Adipocyte (in vitro differentiated cells): Measurements from ENCODE around the gene CD101.
A peak's percentile ranks its signal among the peaks of the same experiment; 100 is the strongest.

Experiments used
- DNase-seq: peaks from one replicate; pipeline ENCODE4 v3.0.0-alpha.2; 2015; ENCODE audit warnings: low read depth
- H3K27me3 ChIP-seq: replicated peaks from 2 replicates; pipeline ENCODE4 v1.7.0; 2013; ENCODE audit warnings: mild to moderate bottlenecking, low read length, moderate library complexity; ENCODE audit not compliant: control insufficient read depth, insufficient read depth
- H3K36me3 ChIP-seq: 2 replicates; pipeline ENCODE4 v1.7.0; 2013; ENCODE audit warnings: low read length, mild to moderate bottlenecking, moderate library complexity; ENCODE audit not compliant: control insufficient read depth, insufficient read depth, severe bottlenecking
- H3K4me1 ChIP-seq: 2 replicates; pipeline ENCODE4 v1.7.0; 2013; ENCODE audit warnings: mild to moderate bottlenecking, low read length, moderate library complexity; ENCODE audit not compliant: control insufficient read depth, insufficient read depth
- H3K4me3 ChIP-seq: 2 replicates; pipeline ENCODE4 v1.7.0; 2013; ENCODE audit warnings: mild to moderate bottlenecking, low read length, moderate library complexity
- H3K9ac ChIP-seq: 2 replicates; pipeline ENCODE4 v1.7.0; 2013; ENCODE audit warnings: mild to moderate bottlenecking, low read length, moderate library complexity
- H3K9me3 ChIP-seq: 2 replicates; pipeline ENCODE4 v1.7.0; 2013; ENCODE audit warnings: mild to moderate bottlenecking, low read length, moderate library complexity; ENCODE audit not compliant: control insufficient read depth

Gene CD101, protein sequence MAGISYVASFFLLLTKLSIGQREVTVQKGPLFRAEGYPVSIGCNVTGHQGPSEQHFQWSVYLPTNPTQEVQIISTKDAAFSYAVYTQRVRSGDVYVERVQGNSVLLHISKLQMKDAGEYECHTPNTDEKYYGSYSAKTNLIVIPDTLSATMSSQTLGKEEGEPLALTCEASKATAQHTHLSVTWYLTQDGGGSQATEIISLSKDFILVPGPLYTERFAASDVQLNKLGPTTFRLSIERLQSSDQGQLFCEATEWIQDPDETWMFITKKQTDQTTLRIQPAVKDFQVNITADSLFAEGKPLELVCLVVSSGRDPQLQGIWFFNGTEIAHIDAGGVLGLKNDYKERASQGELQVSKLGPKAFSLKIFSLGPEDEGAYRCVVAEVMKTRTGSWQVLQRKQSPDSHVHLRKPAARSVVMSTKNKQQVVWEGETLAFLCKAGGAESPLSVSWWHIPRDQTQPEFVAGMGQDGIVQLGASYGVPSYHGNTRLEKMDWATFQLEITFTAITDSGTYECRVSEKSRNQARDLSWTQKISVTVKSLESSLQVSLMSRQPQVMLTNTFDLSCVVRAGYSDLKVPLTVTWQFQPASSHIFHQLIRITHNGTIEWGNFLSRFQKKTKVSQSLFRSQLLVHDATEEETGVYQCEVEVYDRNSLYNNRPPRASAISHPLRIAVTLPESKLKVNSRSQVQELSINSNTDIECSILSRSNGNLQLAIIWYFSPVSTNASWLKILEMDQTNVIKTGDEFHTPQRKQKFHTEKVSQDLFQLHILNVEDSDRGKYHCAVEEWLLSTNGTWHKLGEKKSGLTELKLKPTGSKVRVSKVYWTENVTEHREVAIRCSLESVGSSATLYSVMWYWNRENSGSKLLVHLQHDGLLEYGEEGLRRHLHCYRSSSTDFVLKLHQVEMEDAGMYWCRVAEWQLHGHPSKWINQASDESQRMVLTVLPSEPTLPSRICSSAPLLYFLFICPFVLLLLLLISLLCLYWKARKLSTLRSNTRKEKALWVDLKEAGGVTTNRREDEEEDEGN

DNA sequence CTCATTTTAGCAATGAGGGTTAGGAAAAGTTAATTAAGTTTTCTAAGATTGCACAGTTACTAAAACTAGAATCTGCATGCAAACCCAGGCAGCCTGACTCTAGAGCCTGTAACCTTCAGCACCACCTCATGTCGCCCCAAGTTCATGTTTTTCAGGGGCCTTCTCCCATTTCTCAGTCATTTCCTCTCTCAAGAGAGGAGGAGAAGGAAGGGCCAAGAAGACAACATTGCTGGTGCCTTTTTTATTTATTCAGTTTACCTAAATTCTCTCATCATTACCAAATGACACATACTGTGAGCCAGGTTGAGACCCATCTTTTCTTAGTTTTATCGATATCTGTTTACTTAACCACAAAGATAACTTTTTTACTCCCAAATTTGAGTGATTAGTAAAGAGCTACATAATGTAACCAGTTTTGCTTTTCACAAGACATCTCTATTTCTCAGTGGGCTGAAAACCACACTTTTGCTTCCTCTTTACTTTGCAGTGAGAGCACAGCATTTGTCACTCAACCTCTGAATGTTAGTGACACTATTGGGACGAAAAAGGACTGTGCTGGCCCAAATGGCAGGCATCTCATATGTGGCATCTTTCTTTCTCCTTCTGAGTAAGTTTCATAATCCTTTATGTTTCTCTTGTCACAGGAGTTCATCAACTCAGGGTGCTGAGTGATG, at the start of gene CD101:
Gene CD101 (plus strand): TSS at position 507 of the 674 bp plus-strand sequence. CDS start 58 bp downstream, at position 565.
- Histone ChIP-seq H3K36me3 (no peaks in the 10 kb centered on the region), H3K27me3 (no peaks in the 10 kb centered on the region), H3K9ac (no peak within 1 kb of the TSS), H3K9me3 (no peaks in the 10 kb centered on the region), H3K4me1 (peaks cover 13% of the 10 kb centered on the region), H3K4me3 (no peak within 1 kb of the TSS)
- no peak for DNase-seq

DNA sequence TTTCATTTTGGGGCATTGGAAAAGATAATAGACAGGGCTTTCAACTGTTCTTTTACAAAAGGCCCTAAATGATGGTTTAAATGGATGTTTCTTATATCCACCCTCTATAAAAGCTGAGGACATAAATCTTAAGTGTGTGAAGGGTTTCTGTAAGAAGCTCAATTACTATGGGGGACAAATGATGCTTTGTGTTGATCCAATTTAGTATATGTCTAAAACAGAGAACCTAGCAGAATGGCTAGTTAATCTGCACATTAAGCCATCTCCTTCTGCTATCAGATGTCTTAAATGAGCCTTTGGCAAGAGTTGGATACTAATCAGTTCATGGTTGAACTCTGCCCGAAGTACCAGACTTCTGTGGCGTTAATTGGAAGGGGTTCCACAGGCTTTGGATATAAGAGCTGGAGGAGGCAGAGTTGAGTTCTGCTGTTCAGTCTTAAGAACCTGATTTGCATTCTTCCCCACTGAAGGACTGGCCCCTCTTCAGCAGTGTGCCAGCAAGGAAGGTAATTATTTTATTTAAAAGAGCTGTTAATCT, 48.8 kb upstream of the CD101 start:
- Histone ChIP-seq H3K9me3 (no peaks in the 10 kb centered on the region), H3K36me3 (no peaks in the 10 kb centered on the region), H3K27me3 (no peaks in the 10 kb centered on the region), H3K4me3 (no peak overlapping the region), H3K4me1 (peaks cover 24% of the 10 kb centered on the region), H3K9ac (no peak overlapping the region)
- no peak for DNase-seq

DNA sequence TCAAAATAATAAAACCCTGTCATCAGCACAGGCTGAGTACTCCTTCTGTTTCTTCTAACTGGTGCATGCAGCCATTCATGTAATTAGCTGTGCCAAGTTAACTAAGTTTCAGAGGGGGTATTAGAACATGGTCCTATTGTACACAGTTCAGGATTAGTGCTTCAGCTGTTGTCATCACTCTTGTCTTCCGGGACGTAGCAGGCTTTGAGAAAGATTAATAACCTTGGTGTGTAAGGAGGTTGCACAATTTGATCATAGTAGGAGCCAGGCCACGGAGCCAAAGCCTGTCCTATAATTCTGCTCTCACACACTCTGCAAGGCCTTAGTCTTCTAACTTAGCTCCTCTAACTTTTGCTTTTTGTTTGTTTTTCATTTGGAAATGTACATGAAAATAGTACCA, 47.1 kb upstream of the CD101 start:
- no peaks in the 10 kb centered on the region for H3K36me3 ChIP-seq
- peak overlapping the region; percentile 28 for H3K9ac ChIP-seq
- DNase-seq = no peak
- no peak overlapping the region for H3K4me3 ChIP-seq
- no peaks in the 10 kb centered on the region for H3K9me3 ChIP-seq
- H3K4me1 ChIP-seq = peaks cover 24% of the 10 kb centered on the region
- H3K27me3 ChIP-seq = no peaks in the 10 kb centered on the region

DNA sequence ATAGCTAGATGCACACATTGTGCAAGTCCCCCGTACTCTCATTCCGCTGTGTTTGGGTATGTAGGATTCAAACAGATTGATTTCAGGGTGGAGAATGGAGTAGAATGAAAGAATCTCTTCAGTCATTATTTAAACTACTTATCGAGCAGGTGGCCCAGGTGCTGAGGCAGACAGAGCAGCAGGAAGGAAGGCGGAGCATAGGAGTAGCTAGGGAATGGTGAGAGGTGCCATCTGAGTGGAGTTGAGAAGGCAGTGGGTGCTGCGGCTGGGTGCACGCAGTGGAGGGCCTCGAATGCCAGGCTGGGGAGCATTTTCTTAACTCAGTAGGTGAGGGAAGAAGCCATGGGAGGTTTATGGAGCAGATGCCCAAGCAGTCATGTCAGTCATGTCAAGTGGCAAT, 45.2 kb upstream of the CD101 start:
- H3K9me3 ChIP-seq = no peaks in the 10 kb centered on the region
- no peak overlapping the region for H3K9ac ChIP-seq
- peaks cover 2% of the 10 kb centered on the region for H3K36me3 ChIP-seq
- peaks cover 11% of the 10 kb centered on the region for H3K4me1 ChIP-seq
- no peak for DNase-seq
- no peak overlapping the region for H3K4me3 ChIP-seq
- no peaks in the 10 kb centered on the region for H3K27me3 ChIP-seq

DNA sequence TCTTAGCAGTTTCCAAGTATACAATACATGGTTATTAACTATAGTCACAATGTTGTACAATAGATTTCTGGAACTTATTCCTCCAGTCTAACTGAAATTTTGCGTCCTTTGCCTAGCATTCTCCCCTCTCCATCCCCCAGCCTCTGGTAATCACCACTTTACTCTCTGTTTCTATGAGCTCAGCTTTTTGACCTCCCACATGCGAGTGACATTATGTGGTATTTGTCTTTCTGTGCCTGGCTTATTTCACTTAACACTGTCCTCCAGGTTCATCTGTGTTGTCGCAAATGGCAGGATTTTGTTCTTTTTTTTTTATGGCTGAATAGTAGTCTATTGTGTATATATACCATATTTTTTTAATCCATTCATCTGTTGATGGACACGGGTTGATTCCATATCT, 43.9 kb upstream of the CD101 start:
- peaks cover 7% of the 10 kb centered on the region for H3K4me1 ChIP-seq
- no peak overlapping the region for H3K9ac ChIP-seq
- H3K9me3 ChIP-seq = no peaks in the 10 kb centered on the region

DNA sequence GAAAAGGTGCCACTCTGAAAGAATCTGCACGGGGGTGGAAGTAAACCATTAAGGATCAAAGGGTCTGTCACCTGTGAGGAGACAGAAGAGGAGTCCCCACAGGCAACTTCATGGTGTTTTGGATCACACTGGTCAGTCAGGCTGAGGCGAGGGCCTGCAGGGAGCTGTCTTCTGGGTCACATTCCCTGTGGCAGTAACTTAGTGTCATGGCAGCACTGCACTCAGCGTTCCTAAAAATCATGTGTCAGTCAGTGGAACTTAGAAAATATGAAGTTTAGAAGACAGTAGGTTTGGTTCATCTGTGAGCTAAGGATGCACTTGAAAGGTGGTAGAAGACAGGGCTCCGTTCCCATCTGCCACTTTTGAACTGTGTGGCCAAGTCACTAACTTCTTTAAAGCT, 43.5 kb upstream of the CD101 start:
- H3K36me3 ChIP-seq = peaks cover 7% of the 10 kb centered on the region
- H3K4me1 ChIP-seq = peaks cover 7% of the 10 kb centered on the region
- H3K9ac ChIP-seq = no peak overlapping the region
- H3K9me3 ChIP-seq = no peaks in the 10 kb centered on the region
- H3K27me3 ChIP-seq = no peaks in the 10 kb centered on the region
- no peak for DNase-seq
- no peak overlapping the region for H3K4me3 ChIP-seq

More for the DNA sequence above, 43.9 kb upstream of the CD101 start:
- DNase-seq = no peak
- H3K27me3 ChIP-seq = no peaks in the 10 kb centered on the region
- peaks cover 7% of the 10 kb centered on the region for H3K36me3 ChIP-seq
- no peak overlapping the region for H3K4me3 ChIP-seq

DNA sequence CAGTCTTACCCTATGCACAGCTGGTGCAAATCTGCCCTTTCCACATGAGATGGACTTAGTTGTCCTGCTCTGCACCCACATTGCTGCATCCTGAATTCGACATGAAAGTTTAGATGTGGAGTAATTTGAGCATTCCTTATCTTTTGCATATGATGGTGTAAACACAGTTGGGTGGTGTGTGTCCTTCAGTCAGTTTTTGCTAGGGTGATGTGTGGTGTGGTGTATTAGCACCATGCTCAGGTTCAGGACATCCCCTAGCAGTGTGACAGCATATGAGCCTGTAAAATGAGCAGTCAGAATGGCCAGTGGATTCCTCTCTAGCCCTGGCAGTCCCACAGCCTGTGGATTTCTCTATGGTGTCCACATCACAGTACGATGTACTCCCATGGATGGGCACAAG, 42.6 kb upstream of the CD101 start:
- H3K27me3 ChIP-seq = no peaks in the 10 kb centered on the region
- peaks cover 7% of the 10 kb centered on the region for H3K4me1 ChIP-seq
- H3K9ac ChIP-seq = no peak overlapping the region
- H3K9me3 ChIP-seq = no peaks in the 10 kb centered on the region
- DNase-seq = no peak
- peaks cover 7% of the 10 kb centered on the region for H3K36me3 ChIP-seq
- no peak overlapping the region for H3K4me3 ChIP-seq

DNA sequence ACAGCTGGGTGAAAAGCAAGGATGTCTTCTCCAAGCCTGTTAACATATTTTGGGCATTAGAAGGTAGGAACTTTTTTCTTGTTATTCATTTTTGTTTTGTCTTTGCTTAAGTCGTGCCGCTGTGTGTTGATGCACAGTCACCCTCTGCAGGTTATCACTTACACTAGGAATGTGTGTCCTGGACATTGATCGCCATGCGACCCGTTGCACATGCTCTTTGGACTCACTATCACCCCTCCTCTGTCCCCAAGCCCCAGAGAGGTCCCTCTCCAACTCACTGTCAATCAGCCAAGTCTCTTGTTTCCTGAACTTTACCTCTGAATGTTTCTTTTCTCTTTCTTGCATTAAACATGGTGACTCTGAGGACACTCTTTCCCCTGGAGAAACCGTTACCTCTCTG, 40.0 kb upstream of the CD101 start:
- Histone ChIP-seq H3K27me3 (no peaks in the 10 kb centered on the region), H3K36me3 (peaks cover 7% of the 10 kb centered on the region), H3K9me3 (no peaks in the 10 kb centered on the region), H3K4me3 (no peak overlapping the region), H3K9ac (no peak overlapping the region), H3K4me1 (no peaks in the 10 kb centered on the region)
- no peak for DNase-seq

DNA sequence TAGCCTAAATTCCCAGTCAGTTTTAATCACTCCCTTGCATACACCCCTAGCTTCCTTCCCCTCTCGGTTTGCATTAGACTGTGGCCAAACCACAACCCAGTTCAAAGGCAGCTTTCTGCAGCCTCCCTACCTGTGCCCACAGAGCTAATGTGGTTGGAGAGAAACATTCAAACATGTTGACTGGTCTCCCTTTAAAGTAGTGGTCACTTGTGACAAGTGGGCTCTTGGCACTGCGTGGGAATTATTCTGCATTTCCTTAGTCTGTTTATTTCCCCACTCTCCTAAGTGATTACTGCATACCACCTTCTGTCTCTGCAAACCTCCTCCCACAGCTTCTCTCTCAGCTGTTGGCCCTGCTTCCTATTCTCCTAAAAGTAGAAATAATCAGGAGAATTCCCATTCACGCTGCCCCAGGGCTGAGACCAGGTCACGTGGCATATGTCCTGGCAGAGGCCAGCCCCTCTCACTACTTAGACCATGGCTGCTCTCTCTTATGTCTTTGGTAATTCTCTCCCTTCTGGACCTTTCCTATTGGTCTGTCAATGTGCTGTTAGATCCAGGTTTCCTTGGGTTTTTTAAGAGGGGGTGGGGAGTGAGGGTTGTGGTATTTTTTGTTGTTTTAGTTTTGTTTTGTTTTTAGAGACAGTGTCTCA, 38.4 kb upstream of the CD101 start:
- H3K9ac ChIP-seq = no peak overlapping the region
- peaks cover 15% of the 10 kb centered on the region for H3K36me3 ChIP-seq
- no peaks in the 10 kb centered on the region for H3K4me1 ChIP-seq
- no peaks in the 10 kb centered on the region for H3K27me3 ChIP-seq
- DNase-seq = no peak
- H3K4me3 ChIP-seq = no peak overlapping the region
- no peaks in the 10 kb centered on the region for H3K9me3 ChIP-seq

DNA sequence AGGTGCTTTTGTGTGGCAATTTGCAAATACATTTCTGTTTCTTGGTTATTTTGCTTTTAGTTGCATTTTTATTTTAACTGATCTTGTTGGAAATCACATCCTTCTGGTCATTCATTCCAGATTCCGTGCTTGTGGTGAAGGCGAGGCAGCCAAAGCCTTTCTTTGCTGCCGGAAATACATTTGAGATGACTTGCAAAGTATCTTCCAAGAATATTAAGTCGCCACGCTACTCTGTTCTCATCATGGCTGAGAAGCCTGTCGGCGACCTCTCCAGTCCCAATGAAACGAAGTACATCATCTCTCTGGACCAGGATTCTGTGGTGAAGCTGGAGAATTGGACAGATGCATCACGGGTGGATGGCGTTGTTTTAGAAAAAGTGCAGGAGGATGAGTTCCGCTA, 34.8 kb upstream of the CD101 start:
- Histone ChIP-seq H3K27me3 (no peaks in the 10 kb centered on the region), H3K4me3 (no peak overlapping the region), H3K9ac (no peak overlapping the region), H3K4me1 (no peaks in the 10 kb centered on the region), H3K9me3 (no peaks in the 10 kb centered on the region), H3K36me3 (peaks cover 9% of the 10 kb centered on the region)
- no peak for DNase-seq
